ENCODE measurements around the gene SLC39A11.

SLC39A11 gene

DNA sequence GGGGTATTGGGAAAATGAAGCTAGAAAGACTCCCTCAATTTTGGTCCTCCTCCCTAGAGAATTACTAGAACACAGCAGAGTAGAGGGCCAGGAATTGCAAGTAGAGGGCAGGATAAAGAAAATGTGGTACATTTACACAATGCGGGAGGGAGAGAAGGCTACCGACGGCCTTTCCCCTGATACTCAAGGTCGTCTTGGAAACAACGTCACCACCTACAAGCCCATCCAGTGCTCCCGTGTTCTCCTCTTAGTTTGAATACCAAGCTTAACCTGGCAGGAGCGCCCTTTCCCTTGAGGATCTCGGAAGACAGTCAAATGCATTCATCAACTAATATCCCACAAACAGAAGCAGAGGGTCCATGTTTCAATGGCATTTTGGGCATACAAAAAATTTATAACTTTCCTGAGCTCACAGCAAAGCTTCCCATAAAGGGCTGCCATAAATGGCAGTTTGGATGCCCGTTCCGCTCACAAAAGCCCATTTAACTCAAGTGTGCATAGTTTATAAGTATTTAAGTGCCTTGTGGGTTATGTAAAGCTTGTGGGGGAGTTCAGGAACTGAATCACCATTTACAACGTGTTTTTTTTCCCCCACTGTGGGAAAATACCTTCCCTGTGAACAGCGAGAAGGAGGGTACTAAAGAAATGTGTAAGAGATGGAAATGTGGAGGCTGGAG, 414.6 kb downstream of the SLC39A11 start:
- peak; percentile 86 for DNase-seq

DNA sequence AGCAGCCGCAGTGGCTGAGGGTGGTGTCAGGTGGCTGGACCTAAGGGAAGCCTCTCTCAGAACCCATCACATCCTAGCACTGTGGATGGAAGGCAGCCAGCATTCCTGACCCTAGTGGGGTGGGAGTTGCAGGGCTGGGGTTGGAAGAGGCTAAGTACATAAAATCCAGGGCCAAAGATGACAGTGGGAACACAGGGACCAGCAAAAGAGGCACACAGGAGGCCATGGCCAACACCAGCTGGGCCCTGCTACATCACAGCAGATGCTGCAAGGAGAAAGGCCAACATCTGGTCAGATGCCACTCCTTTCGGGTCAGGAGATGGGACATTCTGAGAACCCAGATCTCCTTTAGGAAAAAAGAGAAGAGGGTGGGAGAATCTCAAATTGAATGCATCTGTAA, 415.4 kb downstream of the SLC39A11 start:
- no peak for DNase-seq

DNA sequence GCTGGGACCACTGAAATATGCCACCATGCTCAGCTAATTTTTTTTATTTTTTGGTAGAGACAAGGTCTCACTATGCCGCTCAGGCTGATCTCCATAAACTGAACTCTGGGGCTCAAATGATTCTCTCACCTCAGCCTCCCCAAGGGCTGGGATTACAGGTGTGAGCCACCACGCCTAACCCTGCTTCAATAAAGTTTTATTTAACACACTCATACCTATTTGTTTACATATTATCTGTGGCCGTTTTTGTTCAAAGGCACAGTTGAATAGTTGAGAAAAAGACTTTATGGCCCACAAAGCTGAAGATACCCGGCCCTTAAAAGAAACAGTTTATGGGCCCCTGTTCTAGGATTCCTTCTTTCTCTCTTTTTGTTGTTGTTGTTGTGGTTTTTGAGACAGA, 419.8 kb downstream of the SLC39A11 start:
- DNase-seq, result no peak

DNA sequence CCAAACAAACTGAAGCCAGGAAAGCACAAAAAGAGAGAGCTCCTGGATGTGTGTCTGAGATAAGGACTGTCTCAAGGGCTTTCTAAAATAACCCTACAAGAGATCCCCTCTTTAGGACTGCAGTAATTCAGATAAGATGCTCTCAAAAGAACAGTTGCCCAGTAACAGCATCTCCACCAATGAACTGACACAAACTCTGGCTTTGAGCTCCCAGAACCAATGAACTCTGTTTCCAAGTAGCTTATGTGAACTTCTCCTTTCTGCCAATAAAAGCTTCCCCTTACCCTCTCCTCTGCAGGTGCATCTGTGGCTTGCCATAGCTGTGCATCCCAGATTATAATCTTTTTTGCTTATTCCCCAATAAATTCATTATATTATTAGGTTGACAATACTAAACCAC, 421.5 kb downstream of the SLC39A11 start:
- DNase-seq, result no peak

DNA sequence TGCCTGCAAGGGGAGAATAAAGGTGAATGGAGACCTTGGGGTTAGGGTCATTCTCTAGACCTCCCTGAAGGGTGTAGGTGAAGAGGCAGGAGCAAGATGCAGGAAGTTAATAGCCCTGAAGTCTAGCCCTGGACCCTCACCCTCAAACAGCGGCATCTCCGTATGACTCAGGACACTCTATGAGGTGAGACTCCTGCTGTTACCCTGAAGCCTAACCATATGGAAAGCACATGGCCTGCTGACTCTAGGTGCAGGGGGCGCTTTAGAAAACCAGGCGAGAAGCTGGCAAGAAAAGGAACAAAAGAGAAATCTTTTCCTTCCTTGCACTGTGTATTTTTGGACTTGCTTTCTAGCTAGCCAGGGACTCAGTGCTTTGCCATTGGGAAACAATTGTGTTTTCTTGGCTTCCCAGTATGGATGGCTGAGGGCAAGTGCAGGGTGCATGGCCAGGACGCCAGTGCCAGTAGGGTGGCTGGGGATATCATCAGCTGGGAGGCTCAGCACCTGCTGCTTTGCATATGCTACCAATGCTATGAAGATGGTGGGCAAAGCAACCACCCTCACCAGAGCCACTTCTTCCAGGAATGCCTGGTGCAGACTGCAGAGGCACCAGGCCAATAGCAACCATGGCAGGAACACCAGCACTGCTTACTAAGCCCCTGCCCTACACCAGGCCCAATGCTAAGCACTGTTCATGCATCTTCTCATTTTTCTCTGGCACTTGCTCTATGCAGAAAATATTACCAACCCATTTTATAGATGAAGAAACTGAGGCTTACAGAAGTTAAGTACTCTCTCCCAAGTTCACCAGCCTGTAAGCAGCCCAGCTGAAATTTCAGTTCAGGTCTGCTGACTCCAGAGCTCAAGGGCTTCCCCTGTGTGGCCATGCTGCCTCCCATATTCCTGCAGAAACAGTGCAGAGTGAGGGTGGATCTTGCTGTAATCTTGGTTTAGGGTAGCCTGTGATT, 425.1 kb downstream of the SLC39A11 start:
- DNase-seq, result no peak

DNA sequence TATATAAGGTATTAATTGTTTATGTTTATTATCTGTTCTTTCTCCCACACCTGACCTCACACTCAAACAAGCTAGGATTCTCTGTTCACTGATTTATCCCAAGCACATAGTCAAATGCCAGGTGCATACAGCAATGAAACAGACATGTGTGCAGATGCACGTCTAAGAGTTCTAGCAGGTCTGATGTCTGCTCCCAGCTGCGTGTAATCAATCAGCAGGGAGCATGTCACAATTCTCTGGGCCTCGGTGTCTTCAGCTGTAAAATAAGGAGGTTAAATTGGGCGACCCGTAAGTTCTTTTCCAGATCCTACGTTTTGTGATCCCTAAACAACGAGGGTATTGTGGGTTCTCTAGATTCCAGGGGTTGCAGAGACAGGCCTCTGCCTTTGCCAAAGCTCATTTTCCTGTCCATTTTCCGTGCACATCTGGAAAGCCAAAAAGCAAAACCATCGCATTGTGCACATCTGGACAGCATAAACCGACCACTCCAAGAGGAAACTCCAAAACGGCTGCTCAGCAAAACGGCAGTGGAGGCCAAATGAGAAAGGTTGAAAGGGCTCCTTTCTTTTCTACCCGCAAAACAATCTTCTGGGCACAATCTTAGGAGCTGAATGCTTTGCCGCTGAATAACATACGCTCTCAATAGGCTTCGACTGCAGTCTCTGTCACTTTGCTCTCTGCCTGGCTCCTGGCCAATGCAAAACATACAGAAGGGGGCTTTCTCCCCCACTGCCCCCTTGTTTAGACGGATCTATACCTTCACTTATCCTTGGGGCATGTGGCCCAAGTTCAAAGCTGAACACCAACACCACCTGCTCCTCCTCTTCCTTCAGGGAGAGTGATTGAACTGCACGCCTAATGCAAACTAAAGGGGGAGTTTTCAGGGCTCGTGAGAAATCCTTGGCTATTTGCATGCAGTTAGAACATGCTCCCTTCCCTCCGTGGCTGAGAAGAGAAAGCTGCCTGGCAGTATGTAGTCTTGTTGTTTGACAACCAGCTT, 426.3 kb downstream of the SLC39A11 start:
- no peak for DNase-seq

DNA sequence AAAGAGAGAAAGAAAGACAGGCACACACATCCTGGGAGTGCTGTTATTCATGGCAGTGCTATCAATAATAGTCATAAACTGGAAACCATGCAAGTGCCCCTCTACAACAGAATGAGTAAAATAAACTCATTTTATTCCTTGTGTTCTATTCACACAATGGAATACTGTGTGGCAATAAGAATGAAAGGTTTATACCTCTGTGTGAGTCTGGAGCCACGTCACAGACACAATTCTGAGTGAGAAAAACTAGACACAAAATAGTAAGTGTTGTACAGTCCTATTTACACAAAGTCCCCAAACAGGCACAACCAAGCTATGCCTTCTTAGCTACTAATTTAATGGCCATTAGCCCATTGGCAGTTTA, 429.7 kb downstream of the SLC39A11 start:
- DNase-seq, result no peak

DNA sequence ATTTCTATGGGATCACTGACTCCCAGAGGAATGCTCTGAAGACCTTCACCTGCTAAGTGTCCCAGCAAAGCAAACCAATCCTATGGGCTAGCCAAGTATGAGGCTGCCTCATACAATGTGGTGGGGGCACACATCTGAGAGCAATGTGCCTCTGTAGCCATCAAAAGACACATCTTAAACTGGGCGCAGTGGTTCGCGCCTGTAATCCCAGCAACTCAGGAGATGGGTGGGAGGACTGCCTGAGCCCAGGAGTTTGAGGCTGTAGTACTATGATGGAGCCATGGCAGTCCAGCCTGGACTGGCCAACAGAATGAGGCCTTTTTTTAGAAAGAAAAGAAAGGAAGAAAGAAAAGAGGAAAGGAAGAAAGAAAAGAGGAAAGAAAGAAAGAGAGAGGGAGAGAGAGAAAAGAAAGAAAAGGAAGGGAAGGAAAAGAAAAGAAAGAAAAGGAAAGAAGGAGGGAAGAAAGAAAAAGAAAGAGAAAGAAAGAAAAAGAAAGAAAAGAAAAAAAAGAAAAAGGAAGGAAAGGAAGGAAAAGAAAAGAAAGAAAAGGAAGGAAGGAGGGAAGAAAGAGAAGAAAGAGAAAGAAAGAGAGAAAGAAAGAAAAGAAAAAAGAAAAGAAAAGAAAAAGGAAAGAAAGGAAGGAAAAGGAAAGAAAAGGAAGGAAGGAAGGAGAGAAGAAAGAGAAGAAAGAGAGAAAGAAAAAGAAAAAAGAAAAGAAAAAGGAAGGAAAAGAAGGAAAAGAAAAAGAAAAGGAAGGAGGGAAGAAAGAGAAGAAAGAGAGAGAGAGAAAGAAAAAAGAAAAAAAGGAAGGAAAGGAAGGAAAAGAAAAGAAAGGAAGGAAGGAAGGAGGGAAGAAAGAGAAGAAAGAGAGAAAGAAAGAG, 430.3 kb downstream of the SLC39A11 start:
- DNase-seq, result no peak

DNA sequence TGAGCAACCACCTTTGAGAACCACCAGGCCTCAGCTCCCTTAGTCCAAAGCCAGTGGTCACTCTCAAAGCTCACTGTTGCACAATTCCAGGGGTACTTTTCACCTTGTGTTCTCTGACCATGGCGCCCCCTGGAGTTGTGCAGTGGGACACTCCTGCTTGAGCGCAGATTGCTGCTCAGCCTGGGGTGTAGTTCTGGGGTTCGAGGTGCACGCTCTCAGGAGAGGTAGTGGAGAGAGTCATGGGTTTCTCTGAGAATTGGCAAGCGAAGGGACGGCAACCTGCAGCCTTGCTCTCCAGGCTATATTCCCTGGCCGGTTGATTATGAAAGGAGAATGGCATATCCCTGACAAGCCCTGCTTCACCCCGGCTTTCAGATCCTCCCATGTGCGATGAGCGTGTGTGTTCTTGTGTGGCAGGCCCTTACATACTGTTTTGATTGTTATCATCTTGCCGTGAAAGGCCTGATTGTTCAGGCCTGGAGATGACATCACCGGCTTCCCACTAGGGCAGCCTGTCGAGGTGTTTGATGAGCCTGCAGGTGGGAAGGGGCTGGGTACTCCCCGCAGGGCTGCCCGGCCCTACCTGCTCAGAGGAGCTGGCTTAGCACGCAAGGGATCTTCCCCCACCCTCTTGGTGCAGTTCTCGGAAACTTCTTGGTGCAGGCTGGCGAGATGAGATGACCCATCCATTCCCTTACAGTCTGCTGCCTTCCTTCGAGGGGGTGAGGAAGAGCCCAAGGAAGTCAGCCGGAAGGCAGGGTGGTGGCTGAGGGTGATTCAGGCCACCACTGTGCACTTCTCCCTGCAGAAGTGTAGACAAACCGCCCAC, 431.2 kb downstream of the SLC39A11 start:
- DNase-seq, result no peak

DNA sequence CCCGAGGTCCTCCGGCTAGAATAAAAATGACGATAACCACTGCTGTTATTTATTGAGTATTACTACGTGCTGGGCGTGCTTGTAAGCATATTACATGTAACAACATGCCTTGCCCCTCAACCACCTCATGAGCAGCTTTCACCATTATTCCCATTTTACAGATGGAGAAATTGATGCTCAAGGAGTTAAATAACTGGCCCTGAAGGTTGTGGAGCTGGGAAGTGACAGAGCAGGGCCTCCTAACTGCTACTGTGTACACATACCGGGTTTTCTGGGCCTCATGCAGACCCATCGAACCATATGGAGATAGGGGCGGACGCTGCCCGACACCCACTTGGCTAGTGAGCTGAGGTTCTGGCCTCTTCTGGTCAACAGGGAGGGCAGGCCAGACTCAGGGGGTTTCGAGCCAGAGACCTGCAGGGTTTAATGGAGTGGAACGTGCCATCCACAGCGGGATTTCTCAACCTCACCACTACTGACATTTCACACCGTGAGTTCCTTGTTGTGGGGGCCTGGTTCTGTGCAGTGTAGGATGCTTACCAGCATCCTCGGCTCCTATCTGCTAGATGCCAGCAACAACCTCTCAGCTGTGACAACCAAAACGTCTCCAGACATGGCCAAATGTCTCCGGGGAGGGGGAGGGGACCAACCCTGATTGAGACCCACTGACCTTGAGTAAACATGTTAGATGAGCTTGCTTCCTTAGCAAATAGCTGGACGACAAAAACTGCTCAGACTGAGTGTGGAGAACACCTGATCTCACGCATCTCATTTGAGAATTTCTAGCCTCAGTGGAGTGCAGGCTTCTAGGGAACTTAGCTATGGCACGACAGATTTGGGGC, 432.0 kb downstream of the SLC39A11 start:
- DNase-seq, result no peak

DNA sequence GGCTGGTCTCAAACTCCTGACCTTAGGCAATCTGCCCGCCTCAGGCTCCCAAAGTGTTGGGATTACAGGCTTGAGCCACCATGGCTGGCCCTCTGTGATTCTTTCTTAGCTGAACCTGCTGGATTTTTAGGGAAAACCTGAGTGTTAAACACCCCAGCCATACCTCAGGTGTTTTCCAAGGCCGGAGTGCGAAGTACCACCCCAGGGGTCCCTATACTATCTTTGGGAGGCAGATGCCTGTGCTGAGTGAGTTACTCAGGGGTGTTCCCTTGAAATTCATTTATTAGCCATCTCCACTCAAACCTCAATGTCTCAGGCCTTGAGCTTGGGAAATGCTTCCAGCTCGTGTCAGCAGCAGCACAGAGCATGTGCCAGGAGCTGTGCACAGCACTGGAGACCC, 432.7 kb downstream of the SLC39A11 start:
- DNase-seq, result no peak

DNA sequence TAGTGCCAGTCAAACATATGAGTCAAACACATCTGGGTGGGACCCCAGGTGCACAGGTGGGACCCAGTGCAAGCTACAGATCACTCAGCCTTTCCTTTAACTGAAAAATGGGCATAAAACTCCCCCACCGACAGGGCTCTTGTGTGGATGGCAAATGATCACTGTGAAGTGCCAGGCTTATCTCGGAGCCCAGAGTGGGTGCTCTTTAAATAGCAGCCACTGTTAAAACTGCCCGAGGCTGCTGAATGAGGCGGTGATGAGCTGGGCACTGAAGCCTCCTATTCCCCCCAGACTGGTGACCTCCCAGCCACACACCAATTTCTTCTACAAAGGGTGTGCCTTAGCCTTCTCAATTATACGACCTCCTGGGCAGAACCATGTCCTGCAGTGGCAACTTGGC, 433.8 kb downstream of the SLC39A11 start:
- no peak for DNase-seq

DNA sequence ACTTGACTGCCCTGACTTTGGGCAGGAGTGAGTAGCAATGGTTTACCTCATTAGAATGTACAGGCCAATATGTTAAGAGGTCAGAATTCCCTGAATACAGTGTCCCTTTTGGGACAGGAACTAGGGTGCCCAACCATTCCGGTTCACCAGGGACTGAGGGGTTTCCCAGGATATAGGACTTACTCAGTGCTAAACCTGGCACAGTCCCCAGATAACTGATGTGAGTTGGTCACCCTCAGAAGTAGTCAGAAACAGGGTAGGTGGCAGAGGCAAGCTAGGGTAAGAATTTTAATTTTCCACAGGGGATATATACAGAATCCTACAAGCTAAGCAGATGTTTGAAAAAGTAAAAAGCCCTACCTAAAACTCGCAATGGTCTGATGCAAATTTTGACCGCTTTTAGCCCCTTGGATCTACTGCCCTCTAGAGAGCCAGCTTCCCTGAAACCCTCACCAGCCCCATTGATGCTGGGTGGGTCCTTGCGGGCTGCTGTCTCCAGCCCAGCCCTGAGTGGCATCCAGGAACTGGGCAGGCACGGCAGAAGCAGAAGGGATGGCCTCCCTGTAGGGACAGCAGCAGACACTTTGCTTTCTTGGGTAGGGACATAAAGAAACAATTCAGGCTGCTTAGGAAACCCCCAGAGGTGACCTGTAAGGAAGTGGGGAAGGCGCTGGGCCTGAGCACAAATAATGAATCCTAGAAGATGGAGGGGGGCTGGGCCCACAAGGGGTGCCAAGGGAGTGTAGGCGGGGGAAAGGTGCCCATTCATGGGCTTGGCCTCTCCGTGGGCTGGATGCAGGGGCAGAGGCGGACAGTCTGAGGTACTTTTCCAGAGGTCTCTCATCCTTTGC, 434.8 kb downstream of the SLC39A11 start:
- DNase-seq, result peak; percentile 18

DNA sequence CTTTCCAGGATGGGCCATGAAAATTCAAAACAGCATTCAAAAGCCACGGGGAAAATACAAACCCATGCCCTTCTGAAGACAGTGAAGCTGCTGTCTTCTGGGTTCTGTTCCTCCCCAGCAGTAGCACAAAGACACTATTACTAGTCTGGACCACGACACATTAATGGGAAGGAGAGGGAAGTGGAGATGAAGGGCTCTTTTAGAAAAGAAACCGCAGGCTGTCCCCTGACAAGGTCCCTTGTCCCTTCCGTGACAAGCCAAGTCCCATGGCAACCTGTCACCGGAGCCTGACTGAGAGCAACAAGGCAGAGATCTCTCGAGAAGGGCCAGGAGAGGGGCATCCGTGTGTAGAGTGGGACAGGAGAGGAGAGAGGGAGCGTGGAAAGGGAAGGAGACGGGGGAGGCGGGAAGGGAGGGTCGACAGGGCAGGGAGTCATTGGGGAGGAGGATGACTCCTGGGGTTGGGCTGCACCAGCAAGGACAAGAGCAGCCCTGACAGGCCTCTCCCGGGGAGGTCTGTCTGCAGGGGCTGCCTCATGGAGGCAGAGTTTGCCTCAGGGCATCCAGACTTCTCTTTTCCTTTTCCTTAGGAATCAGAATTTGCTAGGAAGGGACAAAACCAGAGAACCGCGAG, 436.2 kb downstream of the SLC39A11 start:
- DNase-seq, result no peak

DNA sequence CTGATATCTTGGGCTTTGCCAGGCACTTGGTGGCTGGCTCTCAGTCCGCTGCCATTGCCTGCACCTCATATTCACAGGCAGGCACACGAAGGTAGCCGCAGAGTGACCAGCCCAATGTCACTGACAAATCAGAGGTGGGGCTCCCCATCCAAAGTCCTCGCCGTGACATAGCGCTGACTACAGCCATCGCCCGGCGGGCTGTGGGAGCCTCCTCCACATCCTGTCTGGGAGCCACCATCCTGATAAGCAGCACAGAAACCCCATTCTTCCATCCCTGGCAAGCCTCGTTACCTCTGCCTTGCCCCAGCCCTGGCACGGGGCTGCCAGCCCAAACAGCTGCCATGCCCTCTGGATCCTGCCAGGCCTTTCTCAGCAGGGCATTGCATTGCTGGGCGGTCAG, 437.8 kb downstream of the SLC39A11 start:
- DNase-seq, result no peak

DNA sequence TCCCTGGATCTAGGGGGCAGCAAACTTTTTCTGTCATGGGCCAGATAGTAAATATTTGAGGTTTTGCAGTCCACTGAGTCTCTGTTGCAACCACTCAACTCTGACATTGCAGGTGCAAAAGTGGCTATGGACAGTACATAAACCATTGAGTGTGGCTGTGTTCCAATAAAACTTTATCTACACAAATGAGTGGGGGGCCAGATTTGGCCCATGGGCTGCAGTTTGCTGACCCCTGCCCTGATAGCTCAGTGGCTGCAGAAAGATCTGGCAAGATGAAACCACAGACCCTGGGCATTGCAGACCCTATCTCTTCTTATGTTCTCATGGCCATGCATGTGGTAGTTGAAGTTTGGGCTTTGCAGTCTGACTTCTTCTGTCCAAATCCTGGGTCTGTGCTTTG, 440.5 kb downstream of the SLC39A11 start:
- no peak for DNase-seq

DNA sequence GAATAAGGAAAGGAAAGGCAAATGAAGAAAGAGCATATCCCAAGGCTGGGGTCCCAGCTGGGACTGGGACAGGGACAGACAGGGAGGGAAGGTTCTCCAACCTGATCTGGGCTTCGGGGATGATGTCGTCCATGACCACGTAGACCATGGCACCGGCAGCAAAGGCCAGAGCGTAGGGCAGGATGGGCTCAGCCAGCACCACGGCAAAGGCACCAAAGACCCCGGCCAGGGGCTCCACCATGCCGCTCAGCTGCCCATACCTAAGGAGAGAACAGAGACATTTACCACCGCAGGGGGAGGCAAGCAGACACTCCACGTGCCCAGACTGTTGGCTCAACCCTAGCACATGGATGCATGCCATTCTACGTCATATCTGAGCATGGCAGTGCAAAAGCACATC, 443.8 kb downstream of the SLC39A11 start:
- DNase-seq, result no peak

DNA sequence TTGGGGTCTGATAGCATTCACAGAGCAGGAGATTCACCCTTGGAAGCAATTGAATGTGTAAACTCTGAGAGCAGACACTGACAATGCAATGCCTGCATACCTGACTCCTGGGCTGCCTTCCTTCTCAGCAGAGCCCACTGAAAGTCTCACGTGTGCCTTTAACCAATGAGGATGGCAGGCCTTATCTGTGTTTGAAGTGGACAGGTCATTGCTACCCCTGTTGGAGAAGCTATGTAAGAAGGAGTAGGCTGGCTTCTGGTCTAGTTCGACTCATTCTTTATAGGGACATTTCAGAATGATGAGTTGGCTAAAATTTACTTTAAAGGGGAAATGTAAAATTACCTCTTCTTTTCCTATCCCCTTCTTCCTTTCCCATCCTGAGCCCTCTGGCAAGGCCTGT, 446.3 kb downstream of the SLC39A11 start:
- DNase-seq, result no peak
